DOHH2 (cell line): ENCODE results near the gene CMIP.

Experiments used
- CTCF ChIP-seq: fragments of 200-600 bp; sonication (generic); IDR thresholded peaks from one replicate; pipeline ENCODE4 v1.5.1; 2014; ENCODE audit warnings: antibody characterized with exemption, mild to moderate bottlenecking, low read depth, low read length; ENCODE audit not compliant: poor library complexity, severe bottlenecking
- EZH2phosphoT487 ChIP-seq: fragments of 200-600 bp; sonication (generic); IDR thresholded peaks from 2 replicates; pipeline ENCODE4 v1.6.1; 2017; ENCODE audit warnings: borderline replicate concordance, mild to moderate bottlenecking, antibody characterized with exemption, low read length, moderate library complexity, mixed read lengths

GRCh38 chr16:81647527-81647926 is 202.9 kb downstream of the CMIP start:
- TF ChIP-seq CTCF (no peak), EZH2phosphoT487 (no peak)
